MM.1S (cell line): ENCODE data around the gene OXCT1.

ENCODE experiments used
- DNase-seq: peaks from one replicate; pipeline ENCODE4 v3.0.0-alpha.2; 2015
- H2AFZ ChIP-seq: fragments of 300-600 bp; sonication (generic); 2 replicates; pipeline ENCODE4 v1.6.0; 2016; ENCODE audit warnings: antibody characterized with exemption, low read length
- H3F3A ChIP-seq: fragments of 300-600 bp; sonication (generic); 2 replicates; pipeline ENCODE4 v1.6.1; 2016; ENCODE audit warnings: mild to moderate bottlenecking, antibody characterized with exemption, low read length, moderate library complexity, mixed read lengths; ENCODE audit not compliant: insufficient read depth
- H3K27ac ChIP-seq: fragments of 300-600 bp; sonication (generic); 2 replicates; pipeline ENCODE4 v1.5.1; 2016; ENCODE audit warnings: mild to moderate bottlenecking, low read length
- H3K27me3 ChIP-seq: fragments of 300-600 bp; sonication (generic); replicated peaks from 2 replicates; pipeline ENCODE4 v1.6.0; 2016; ENCODE audit warnings: low read length; ENCODE audit not compliant: insufficient read depth
- H3K36me3 ChIP-seq: fragments of 300-600 bp; sonication (generic); replicated peaks from 2 replicates; pipeline ENCODE4 v1.6.1; 2016; ENCODE audit warnings: mild to moderate bottlenecking, low read length, mixed read lengths; ENCODE audit not compliant: insufficient read depth
- H3K4me1 ChIP-seq: fragments of 300-600 bp; sonication (generic); 2 replicates; pipeline ENCODE4 v1.6.1; 2016; ENCODE audit warnings: low read length, mixed read lengths
- H3K4me2 ChIP-seq: fragments of 300-600 bp; sonication (generic); 2 replicates; pipeline ENCODE4 v1.6.0; 2016; ENCODE audit warnings: low read depth, low read length
- H3K4me3 ChIP-seq: fragments of 300-600 bp; sonication (generic); 2 replicates; pipeline ENCODE4 v1.5.1; 2016; ENCODE audit warnings: low read length, mixed read lengths
- H3K79me2 ChIP-seq: fragments of 300-600 bp; sonication (generic); 2 replicates; pipeline ENCODE4 v1.6.1; 2016; ENCODE audit warnings: mixed run types, low read length, mixed read lengths
- H3K9ac ChIP-seq: fragments of 300-600 bp; sonication (generic); 2 replicates; pipeline ENCODE4 v1.6.1; 2016; ENCODE audit warnings: low read length, mixed read lengths
- H3K9me2 ChIP-seq: fragments of 300-600 bp; sonication (generic); replicated peaks from 2 replicates; pipeline ENCODE4 v1.6.1; 2016; ENCODE audit warnings: mild to moderate bottlenecking, low read length, mixed read lengths; ENCODE audit not compliant: insufficient read depth
- H3K9me3 ChIP-seq: fragments of 300-600 bp; sonication (generic); replicated peaks from 2 replicates; pipeline ENCODE4 v1.6.1; 2016; ENCODE audit warnings: mild to moderate bottlenecking, low read length, mixed read lengths; ENCODE audit not compliant: insufficient read depth
- H4K20me1 ChIP-seq: fragments of 300-600 bp; sonication (generic); 2 replicates; pipeline ENCODE4 v1.6.1; 2016; ENCODE audit warnings: mild to moderate bottlenecking, low read length, moderate library complexity, mixed read lengths; ENCODE audit not compliant: insufficient read depth
- EZH2 ChIP-seq: fragments of 300-600 bp; sonication (generic); optimal IDR thresholded peaks from 2 replicates; pipeline ENCODE3; 2017; ENCODE audit warnings: low read depth, mild to moderate bottlenecking, antibody characterized with exemption, low read length, mixed read lengths
- EZH2phosphoT487 ChIP-seq: fragments of 300-600 bp; sonication (generic); IDR thresholded peaks from 2 replicates; pipeline ENCODE4 v1.6.1; 2018; ENCODE audit warnings: antibody characterized with exemption, low read length
- TF ChIP-seq, protein P1 (sequence below): fragments of 300-600 bp; sonication (generic); IDR thresholded peaks from 2 replicates; pipeline ENCODE4 v1.5.1; 2016; ENCODE audit warnings: antibody characterized with exemption, low read length, mixed read lengths

OXCT1 gene

DNA sequence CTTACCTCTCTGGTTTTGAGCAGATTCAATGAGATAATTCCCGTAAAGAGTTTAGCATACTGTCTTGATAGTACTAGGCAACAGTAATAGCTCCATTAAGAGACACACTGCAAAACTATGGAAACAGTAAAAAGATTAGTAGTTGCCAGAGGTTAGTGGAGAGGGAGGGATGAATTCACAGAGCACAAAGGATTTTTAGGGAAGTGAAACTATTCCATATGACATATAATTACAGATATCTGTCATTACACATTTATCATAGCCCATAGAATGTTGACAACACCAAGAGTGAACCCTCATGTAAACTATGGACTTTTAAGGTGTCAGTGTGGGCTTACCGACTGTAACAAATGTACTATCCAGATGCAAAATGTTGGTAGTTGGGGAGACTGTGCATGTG, 183.5 kb downstream of the OXCT1 start:
- no peaks in the 10 kb centered on the region for H3K27me3 ChIP-seq
- H3F3A ChIP-seq: no peaks in the 10 kb centered on the region
- H3K4me2 ChIP-seq: no peak overlapping the region
- H3K4me3 ChIP-seq: no peak overlapping the region
- no peak overlapping the region for H2AFZ ChIP-seq
- H3K9ac ChIP-seq: no peak overlapping the region
- TF ChIP-seq EZH2 (no peak), EZH2phosphoT487 (no peak)
- TF ChIP-seq, protein P1, sequence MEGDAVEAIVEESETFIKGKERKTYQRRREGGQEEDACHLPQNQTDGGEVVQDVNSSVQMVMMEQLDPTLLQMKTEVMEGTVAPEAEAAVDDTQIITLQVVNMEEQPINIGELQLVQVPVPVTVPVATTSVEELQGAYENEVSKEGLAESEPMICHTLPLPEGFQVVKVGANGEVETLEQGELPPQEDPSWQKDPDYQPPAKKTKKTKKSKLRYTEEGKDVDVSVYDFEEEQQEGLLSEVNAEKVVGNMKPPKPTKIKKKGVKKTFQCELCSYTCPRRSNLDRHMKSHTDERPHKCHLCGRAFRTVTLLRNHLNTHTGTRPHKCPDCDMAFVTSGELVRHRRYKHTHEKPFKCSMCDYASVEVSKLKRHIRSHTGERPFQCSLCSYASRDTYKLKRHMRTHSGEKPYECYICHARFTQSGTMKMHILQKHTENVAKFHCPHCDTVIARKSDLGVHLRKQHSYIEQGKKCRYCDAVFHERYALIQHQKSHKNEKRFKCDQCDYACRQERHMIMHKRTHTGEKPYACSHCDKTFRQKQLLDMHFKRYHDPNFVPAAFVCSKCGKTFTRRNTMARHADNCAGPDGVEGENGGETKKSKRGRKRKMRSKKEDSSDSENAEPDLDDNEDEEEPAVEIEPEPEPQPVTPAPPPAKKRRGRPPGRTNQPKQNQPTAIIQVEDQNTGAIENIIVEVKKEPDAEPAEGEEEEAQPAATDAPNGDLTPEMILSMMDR: no peak
- H4K20me1 ChIP-seq: no peaks in the 10 kb centered on the region
- no peaks in the 10 kb centered on the region for H3K9me2 ChIP-seq
- DNase-seq: no peak
- H3K36me3 ChIP-seq: no peaks in the 10 kb centered on the region
- no peak overlapping the region for H3K27ac ChIP-seq
- no peaks in the 10 kb centered on the region for H3K4me1 ChIP-seq
- H3K79me2 ChIP-seq: no peaks in the 10 kb centered on the region
- H3K9me3 ChIP-seq: no peaks in the 10 kb centered on the region

DNA sequence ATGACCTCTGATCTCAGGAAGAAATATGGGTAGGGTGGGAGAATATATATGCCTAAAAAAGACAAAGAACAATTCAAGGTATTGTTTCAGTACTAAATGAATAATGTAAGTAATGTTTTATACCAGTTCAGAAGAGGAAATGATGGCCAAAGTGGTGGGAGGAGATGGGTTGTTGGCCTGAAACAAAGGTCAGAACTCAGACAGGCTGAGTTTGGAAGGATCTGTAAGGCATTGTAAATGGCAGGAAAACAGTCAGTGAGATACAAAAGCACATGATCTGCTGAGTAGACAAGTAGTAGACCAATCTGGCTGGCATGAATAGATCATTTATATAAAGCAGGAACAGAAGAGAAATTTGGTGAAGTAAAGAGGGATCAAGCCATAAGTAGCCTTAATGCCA, 184.0 kb downstream of the OXCT1 start:
- no peaks in the 10 kb centered on the region for H3K36me3 ChIP-seq
- no peaks in the 10 kb centered on the region for H3K27me3 ChIP-seq
- no peak overlapping the region for H3K9ac ChIP-seq
- no peak overlapping the region for H3K4me3 ChIP-seq
- H3F3A ChIP-seq: no peaks in the 10 kb centered on the region
- no peaks in the 10 kb centered on the region for H3K9me2 ChIP-seq
- no peak overlapping the region for H3K27ac ChIP-seq
- TF ChIP-seq, protein P1: no peak
- TF ChIP-seq EZH2 (no peak), EZH2phosphoT487 (no peak)
- no peak overlapping the region for H2AFZ ChIP-seq
- no peaks in the 10 kb centered on the region for H3K4me1 ChIP-seq
- H3K79me2 ChIP-seq: no peaks in the 10 kb centered on the region
- DNase-seq: no peak
- H4K20me1 ChIP-seq: no peaks in the 10 kb centered on the region
- no peak overlapping the region for H3K4me2 ChIP-seq
- H3K9me3 ChIP-seq: no peaks in the 10 kb centered on the region

DNA sequence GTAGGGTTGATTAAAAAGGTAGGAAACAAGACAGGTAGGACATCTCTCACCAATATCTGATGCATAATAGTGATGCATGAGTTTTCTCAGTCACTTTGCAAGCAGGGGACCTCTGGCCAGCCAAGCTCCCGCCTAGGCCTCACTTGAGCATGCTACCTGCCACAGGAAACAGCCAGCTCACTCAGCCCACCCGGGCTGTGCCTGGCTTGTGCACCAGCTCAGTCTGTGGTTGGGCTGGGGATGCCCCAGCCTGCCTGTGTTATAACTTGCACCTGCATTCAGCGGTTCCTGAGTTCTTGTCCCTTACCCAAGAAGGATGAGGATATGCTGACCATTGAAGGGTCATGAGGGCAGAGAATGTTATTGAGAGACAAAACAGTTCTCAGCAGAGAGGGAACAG, 187.0 kb downstream of the OXCT1 start:
- DNase-seq: peak; percentile 85
- H3K4me1 ChIP-seq: no peaks in the 10 kb centered on the region
- H3K9me2 ChIP-seq: no peaks in the 10 kb centered on the region
- no peaks in the 10 kb centered on the region for H3F3A ChIP-seq
- H3K27ac ChIP-seq: no peak overlapping the region
- H3K79me2 ChIP-seq: no peaks in the 10 kb centered on the region
- H3K9ac ChIP-seq: no peak overlapping the region
- H3K36me3 ChIP-seq: no peaks in the 10 kb centered on the region
- no peaks in the 10 kb centered on the region for H4K20me1 ChIP-seq
- no peaks in the 10 kb centered on the region for H3K9me3 ChIP-seq
- TF ChIP-seq EZH2 (no peak), EZH2phosphoT487 (no peak)
- TF ChIP-seq, protein P1: no peak
- no peak overlapping the region for H3K4me3 ChIP-seq
- H3K27me3 ChIP-seq: no peaks in the 10 kb centered on the region
- no peak overlapping the region for H2AFZ ChIP-seq
- no peak overlapping the region for H3K4me2 ChIP-seq
